ENCODE data around the gene HPGDS. TPM values are rescaled to one million over a fixed set of nuclear protein-coding genes. Genes with fewer than 3 reads are reported as not detected.

Gene HPGDS
- total RNA-seq, 1 donor from 2014 or later: not detected

DNA sequence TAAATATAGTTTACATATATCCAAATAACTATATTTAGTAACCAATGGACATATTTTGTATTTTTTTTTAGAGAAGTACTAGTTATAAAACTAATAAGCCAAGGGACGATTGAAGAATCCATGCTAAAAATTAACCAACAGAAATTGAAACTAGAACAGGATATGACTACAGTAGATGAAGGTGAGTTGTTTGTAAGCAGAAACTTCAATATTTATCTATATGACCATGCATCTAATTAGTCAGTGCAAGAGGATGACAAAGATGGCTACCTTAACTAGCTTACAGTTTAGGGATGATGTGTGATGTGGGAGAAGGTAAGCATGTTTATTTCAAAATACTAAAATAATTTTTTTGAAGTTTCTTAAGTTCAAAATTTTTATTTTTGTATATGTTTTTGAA is 57.7 kb downstream of the HPGDS start:
- peaks cover 35% of the 10 kb centered on the region for H3K36me3 Mint-ChIP-seq (ENCODE audit: low read depth)
- no peaks in the 10 kb centered on the region for H3K4me1 Mint-ChIP-seq
- H3K27ac Mint-ChIP-seq (ENCODE audit: unreplicated experiment): no peak overlapping the region
- H3K27me3 Mint-ChIP-seq (ENCODE audit: low read depth): no peaks in the 10 kb centered on the region
- no peak overlapping the region for H3K4me3 Mint-ChIP-seq
- no peak for DNase-seq (ENCODE audit: low read depth, low spot score)
- no peak for TF ChIP-seq CTCF (conservative IDR thresholded peaks at IDR 0.05)
- no peaks in the 10 kb centered on the region for H3K9me3 Mint-ChIP-seq

DNA sequence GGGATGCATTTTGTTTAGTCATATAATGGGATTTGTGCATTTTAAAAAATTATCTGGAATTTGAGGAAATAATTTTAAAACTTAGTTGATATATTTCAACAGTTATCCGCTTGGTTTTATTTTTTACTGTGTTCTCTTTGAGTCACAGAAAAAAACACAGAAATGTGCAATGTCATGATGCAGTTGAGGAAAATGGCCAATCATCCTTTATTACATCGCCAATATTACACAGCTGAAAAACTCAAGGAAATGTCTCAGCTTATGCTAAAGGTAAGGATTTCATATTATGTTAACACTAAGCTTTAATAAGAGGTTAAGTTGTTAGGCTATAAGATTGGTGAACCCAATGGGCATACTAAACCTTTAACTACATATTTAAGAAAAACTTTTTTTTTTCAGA is 63.9 kb downstream of the HPGDS start:
- DNase-seq (ENCODE audit: low read depth, low spot score): no peak
- Mint-ChIP-seq H3K27ac (ENCODE audit: unreplicated experiment) (no peak overlapping the region), H3K36me3 (ENCODE audit: low read depth) (peaks cover 33% of the 10 kb centered on the region), H3K9me3 (no peaks in the 10 kb centered on the region), H3K27me3 (ENCODE audit: low read depth) (no peaks in the 10 kb centered on the region), H3K4me3 (no peak overlapping the region), H3K4me1 (no peaks in the 10 kb centered on the region)
- no peak for TF ChIP-seq CTCF (conservative IDR thresholded peaks at IDR 0.05)

GRCh38 chr4:94277534-94277933 is 65.1 kb downstream of the HPGDS start:
- H3K27me3 Mint-ChIP-seq (ENCODE audit: low read depth): no peaks in the 10 kb centered on the region
- peaks cover 23% of the 10 kb centered on the region for H3K36me3 Mint-ChIP-seq (ENCODE audit: low read depth)
- no peak overlapping the region for H3K4me3 Mint-ChIP-seq
- H3K9me3 Mint-ChIP-seq: no peaks in the 10 kb centered on the region
- H3K4me1 Mint-ChIP-seq: no peaks in the 10 kb centered on the region
- TF ChIP-seq CTCF (conservative IDR thresholded peaks at IDR 0.05): no peak
- DNase-seq (ENCODE audit: low read depth, low spot score): no peak
- no peak overlapping the region for H3K27ac Mint-ChIP-seq (ENCODE audit: unreplicated experiment)

DNA sequence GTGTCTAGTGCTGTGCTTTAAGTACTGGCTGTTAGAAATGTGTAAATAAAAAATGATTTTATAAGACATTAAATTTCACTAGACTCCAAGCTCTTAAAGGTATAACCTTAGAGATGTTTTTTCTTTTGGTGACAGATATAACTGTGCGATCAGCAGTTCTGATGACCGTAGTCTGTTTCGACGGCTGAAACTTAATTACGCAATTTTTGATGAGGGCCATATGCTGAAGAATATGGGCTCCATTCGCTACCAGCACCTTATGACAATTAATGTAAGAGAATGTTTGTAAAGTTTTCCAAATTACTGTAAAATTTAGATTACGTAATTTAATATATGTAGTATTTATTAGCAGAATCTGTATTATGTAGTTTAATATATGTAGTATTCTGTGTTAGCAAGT is 66.4 kb downstream of the HPGDS start:
- no peak for TF ChIP-seq CTCF (conservative IDR thresholded peaks at IDR 0.05)
- Mint-ChIP-seq H3K27me3 (ENCODE audit: low read depth) (no peaks in the 10 kb centered on the region), H3K9me3 (no peaks in the 10 kb centered on the region), H3K36me3 (ENCODE audit: low read depth) (peaks cover 18% of the 10 kb centered on the region), H3K27ac (ENCODE audit: unreplicated experiment) (no peak overlapping the region), H3K4me1 (no peaks in the 10 kb centered on the region), H3K4me3 (no peak overlapping the region)
- DNase-seq (ENCODE audit: low read depth, low spot score): no peak

DNA sequence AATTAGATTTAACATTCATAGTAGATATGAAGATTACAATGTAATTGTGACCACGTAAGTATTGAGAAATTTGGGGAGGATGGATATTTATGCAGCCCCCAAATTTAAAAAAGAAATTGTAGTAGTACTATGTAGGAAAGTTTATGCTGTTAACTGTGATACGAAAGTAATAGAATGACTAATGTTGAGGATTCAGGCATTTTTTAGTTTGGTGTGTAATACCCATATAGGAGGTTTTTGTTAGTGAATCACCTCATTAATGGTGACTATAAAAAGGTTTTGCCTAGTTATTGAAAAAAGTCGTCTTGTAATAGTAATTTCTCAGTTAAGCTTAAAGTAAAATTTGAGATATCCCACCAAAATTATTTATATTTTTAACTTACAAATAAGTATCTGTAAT is 67.7 kb downstream of the HPGDS start:
- no peak for TF ChIP-seq CTCF (conservative IDR thresholded peaks at IDR 0.05)
- Mint-ChIP-seq H3K4me1 (no peaks in the 10 kb centered on the region), H3K27ac (ENCODE audit: unreplicated experiment) (no peak overlapping the region), H3K36me3 (ENCODE audit: low read depth) (peaks cover 11% of the 10 kb centered on the region), H3K4me3 (no peak overlapping the region), H3K9me3 (no peaks in the 10 kb centered on the region), H3K27me3 (ENCODE audit: low read depth) (no peaks in the 10 kb centered on the region)
- no peak for DNase-seq (ENCODE audit: low read depth, low spot score)

DNA sequence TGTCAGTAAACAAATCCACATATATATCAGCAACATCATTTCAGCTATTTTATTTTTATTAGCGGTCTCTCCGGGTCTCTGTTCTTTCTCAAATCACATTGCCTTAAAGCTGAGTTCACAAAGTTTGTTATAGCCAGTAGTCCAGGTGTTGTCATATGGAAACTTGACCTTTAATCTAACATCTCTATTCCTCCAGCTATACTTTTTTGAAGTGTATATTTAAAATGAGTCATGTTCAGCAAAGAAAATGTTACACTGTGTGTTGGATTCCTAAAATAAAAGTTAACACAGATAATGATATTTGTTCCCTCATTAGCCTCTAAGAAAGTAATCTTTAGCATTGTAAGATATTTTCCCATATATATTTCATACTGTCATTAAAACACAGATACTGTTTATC is 71.4 kb downstream of the HPGDS start:
- no peaks in the 10 kb centered on the region for H3K4me1 Mint-ChIP-seq
- peaks cover 4% of the 10 kb centered on the region for H3K36me3 Mint-ChIP-seq (ENCODE audit: low read depth)
- TF ChIP-seq CTCF (conservative IDR thresholded peaks at IDR 0.05): no peak
- no peaks in the 10 kb centered on the region for H3K9me3 Mint-ChIP-seq
- no peak overlapping the region for H3K27ac Mint-ChIP-seq (ENCODE audit: unreplicated experiment)
- no peaks in the 10 kb centered on the region for H3K27me3 Mint-ChIP-seq (ENCODE audit: low read depth)
- no peak for DNase-seq (ENCODE audit: low read depth, low spot score)
- H3K4me3 Mint-ChIP-seq: no peak overlapping the region
